VCaP (cell line): ENCODE results near the gene ARID4B.
A peak's percentile ranks its signal among the peaks of the same experiment; 100 is the strongest.
"Not testable (repeated sequence)": the region's sequence is repeated elsewhere in the genome, so short reads cannot be mapped to it uniquely, and the experiment has no call there.

Experiments used
- H3K27ac ChIP-seq: fragments of 450-650 bp; 2 replicates; pipeline ENCODE4 v1.5.1; 2017
- TF ChIP-seq, protein P1 (sequence below): fragments of 450-650 bp; conservative IDR thresholded peaks from 2 replicates; pipeline ENCODE4 v1.5.1; 2017; ENCODE audit warnings: mild to moderate bottlenecking, moderate library complexity

The ARID4B gene

DNA sequence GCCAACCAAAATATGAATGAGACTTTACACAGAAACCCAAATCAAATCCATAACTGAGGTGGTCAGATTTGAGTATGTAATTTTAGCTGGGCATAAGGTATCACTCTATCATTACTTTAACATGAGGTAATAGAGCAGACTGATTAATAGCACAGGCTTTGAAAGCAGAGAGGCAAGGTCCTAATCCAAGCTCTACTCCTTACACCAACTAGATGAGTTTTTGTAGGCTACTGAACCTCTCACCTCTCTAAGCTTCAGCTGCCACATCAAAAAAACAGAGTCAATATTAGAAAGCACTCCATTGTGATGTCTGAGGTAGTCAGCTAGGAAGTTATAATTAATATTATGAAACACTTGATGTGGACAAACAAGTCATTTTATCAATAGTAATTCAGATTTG lies 63.7 kb downstream of the ARID4B start:
- H3K27ac ChIP-seq, result no peak overlapping the region
- TF ChIP-seq, protein P1, sequence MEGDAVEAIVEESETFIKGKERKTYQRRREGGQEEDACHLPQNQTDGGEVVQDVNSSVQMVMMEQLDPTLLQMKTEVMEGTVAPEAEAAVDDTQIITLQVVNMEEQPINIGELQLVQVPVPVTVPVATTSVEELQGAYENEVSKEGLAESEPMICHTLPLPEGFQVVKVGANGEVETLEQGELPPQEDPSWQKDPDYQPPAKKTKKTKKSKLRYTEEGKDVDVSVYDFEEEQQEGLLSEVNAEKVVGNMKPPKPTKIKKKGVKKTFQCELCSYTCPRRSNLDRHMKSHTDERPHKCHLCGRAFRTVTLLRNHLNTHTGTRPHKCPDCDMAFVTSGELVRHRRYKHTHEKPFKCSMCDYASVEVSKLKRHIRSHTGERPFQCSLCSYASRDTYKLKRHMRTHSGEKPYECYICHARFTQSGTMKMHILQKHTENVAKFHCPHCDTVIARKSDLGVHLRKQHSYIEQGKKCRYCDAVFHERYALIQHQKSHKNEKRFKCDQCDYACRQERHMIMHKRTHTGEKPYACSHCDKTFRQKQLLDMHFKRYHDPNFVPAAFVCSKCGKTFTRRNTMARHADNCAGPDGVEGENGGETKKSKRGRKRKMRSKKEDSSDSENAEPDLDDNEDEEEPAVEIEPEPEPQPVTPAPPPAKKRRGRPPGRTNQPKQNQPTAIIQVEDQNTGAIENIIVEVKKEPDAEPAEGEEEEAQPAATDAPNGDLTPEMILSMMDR, result no peak

- no peak overlapping the region for H3K27ac ChIP-seq
Observed at GRCh38 chr1:235262539-235262938, 65.4 kb downstream of the ARID4B start.

DNA sequence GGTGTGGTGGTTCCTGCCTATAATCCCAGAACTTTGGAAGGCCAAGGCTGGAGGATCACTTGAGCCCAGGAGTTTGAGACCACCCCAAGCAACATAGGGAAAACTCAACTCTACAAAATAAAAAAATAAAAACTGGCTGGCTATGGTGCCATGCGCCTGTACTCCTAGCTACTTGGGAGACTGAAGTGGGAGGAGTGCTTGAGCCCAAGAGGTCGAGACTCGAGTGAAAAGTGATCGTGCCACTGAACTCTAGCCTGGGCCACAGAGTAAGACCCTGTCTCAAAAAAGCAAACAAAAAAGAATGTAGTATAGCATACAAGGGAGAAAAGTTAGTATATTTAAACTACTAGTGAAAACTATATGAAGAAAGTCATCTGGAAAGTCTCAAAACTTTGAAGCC lies 66.7 kb downstream of the ARID4B start:
- H3K27ac ChIP-seq, result no peak overlapping the region
- TF ChIP-seq, protein P1, result no peak

More at GRCh38 chr1:235262539-235262938, 65.4 kb downstream of the ARID4B start:
- TF ChIP-seq, protein P1, result no peak

DNA sequence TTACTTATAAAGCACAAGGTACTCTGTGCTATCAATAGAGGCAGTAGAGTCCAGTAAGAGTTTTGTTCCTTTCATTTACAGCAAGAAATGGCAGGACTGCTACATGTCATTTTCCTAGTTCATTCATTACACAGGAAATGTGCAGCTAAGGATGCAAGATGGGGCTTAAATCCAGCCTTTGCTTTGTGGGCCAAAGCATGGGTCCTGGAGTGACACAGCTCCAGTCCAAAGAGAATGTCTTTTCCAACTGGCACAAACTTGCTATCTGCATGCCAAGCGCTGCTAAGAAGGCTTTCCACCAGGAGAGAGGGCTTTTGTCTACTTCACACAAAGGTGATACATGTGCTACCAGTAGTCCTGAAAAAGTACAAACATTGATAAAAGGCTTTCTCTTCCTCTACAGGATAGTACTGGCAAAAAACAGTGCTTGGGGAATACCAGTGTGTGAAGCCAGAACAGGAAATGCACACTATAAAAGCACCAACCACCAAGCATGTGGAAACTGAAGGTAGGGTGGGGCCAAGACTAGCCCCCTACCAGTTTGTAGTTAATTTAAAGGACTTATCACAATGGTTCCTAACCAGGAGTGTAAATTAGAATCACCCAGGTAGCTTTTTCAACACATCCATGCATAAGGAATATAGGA lies 68.7 kb downstream of the ARID4B start:
- TF ChIP-seq, protein P1, result no peak
- peak overlapping the region; percentile 7; the same call in 1 of the 2 replicates for H3K27ac ChIP-seq

- H3K27ac ChIP-seq, result not testable (repeated sequence)
Observed at GRCh38 chr1:235258068-235258467, 69.9 kb downstream of the ARID4B start.

DNA sequence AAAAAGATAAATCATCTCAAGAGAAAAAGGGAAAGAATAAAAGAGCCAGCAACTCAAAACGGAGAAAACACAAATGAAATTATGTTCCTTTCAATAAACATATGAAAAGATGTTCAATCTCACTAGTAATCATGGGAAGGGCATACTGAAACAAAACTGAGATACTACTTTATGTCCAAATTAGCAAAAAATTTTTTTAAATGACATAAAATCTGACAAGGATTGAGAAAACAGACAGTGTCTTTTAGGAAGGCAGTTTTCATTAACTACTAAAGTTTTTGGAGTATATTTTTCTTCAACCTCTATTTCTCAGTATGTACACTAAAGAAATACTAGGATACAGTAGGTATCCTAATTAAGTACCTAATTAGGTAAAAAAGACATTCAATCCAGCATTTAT lies 73.3 kb downstream of the ARID4B start:
- H3K27ac ChIP-seq, result no peak overlapping the region
- TF ChIP-seq, protein P1, result no peak

GRCh38 chr1:235253219-235253962 lies 74.6 kb downstream of the ARID4B start:
- TF ChIP-seq, protein P1, result peak; percentile 95
- H3K27ac ChIP-seq, result no peak overlapping the region; the same call in 1 of the 2 replicates

GRCh38 chr1:235250430-235250829 lies 77.5 kb downstream of the ARID4B start:
- TF ChIP-seq, protein P1, result no peak
- no peak overlapping the region for H3K27ac ChIP-seq
